ENCODE measurements around the gene KCNMB2. TPM values are rescaled to one million over a fixed set of nuclear protein-coding genes. Genes with fewer than 3 reads are reported as not detected.
"Not testable (repeated sequence)": the region's sequence is repeated elsewhere in the genome, so short reads cannot be mapped to it uniquely, and the experiment has no call there.

Gene KCNMB2
- total RNA-seq, 1 experiment from 2014 or later = 0.06 TPM

- peak; percentile 56 for DNase-seq (ENCODE audit: low read depth)
Observed at GRCh38 chr3:178699810-178700209, 163.6 kb downstream of the KCNMB2 start.

GRCh38 chr3:178703268-178703975 is 167.2 kb downstream of the KCNMB2 start:
- DNase-seq (ENCODE audit: low read depth) = peak; percentile 72

GRCh38 chr3:178705925-178706324 is 169.7 kb downstream of the KCNMB2 start:
- DNase-seq (ENCODE audit: low read depth) = peak; percentile 68

- DNase-seq (ENCODE audit: low read depth) = peak; percentile 7
Observed at GRCh38 chr3:178706411-178706810, 170.2 kb downstream of the KCNMB2 start.

GRCh38 chr3:178707311-178708031 is 171.2 kb downstream of the KCNMB2 start:
- DNase-seq (ENCODE audit: low read depth) = peak; percentile 11

GRCh38 chr3:178709051-178709450 is 172.8 kb downstream of the KCNMB2 start:
- DNase-seq (ENCODE audit: low read depth) = no peak

- no peak for DNase-seq (ENCODE audit: low read depth)
Observed at GRCh38 chr3:178711753-178712152, 175.5 kb downstream of the KCNMB2 start.

GRCh38 chr3:178712247-178712646 is 176.0 kb downstream of the KCNMB2 start:
- DNase-seq (ENCODE audit: low read depth) = no peak

GRCh38 chr3:178714925-178715832 is 178.9 kb downstream of the KCNMB2 start:
- no peak for DNase-seq (ENCODE audit: low read depth)

GRCh38 chr3:178718995-178719635 is 182.9 kb downstream of the KCNMB2 start:
- peak; percentile 13 for DNase-seq (ENCODE audit: low read depth)

GRCh38 chr3:178732824-178733223 is 196.6 kb downstream of the KCNMB2 start:
- DNase-seq (ENCODE audit: low read depth) = no peak

- DNase-seq (ENCODE audit: low read depth) = no peak
Observed at GRCh38 chr3:178735032-178735674, 198.9 kb downstream of the KCNMB2 start.

- peak; percentile 36 for DNase-seq (ENCODE audit: low read depth)
Observed at GRCh38 chr3:178736300-178736699, 200.1 kb downstream of the KCNMB2 start.

GRCh38 chr3:178739720-178740119 is 203.5 kb downstream of the KCNMB2 start:
- no peak for DNase-seq (ENCODE audit: low read depth)

- DNase-seq (ENCODE audit: low read depth) = no peak
Observed at GRCh38 chr3:178741020-178741419, 204.8 kb downstream of the KCNMB2 start.

GRCh38 chr3:178743297-178743696 is 207.1 kb downstream of the KCNMB2 start:
- DNase-seq (ENCODE audit: low read depth) = no peak

- DNase-seq (ENCODE audit: low read depth) = not testable (repeated sequence)
Observed at GRCh38 chr3:178745861-178746655, 209.8 kb downstream of the KCNMB2 start.

- DNase-seq (ENCODE audit: low read depth) = no peak
Observed at GRCh38 chr3:178748874-178749273, 212.6 kb downstream of the KCNMB2 start.

GRCh38 chr3:178749471-178749870 is 213.2 kb downstream of the KCNMB2 start:
- no peak for DNase-seq (ENCODE audit: low read depth)

- no peak for DNase-seq (ENCODE audit: low read depth)
Observed at GRCh38 chr3:178750639-178751300, 214.5 kb downstream of the KCNMB2 start.
